Superior temporal gyrus (tissue), 1 donor: ENCODE data around the gene OCRL.
A peak's percentile ranks its signal among the peaks of the same experiment; 100 is the strongest.

Experiments used
- DNase-seq: peaks from one replicate; pipeline ENCODE4 v3.0.0-alpha.2; 2016; ENCODE audit errors: extremely low spot score

The OCRL gene

DNA sequence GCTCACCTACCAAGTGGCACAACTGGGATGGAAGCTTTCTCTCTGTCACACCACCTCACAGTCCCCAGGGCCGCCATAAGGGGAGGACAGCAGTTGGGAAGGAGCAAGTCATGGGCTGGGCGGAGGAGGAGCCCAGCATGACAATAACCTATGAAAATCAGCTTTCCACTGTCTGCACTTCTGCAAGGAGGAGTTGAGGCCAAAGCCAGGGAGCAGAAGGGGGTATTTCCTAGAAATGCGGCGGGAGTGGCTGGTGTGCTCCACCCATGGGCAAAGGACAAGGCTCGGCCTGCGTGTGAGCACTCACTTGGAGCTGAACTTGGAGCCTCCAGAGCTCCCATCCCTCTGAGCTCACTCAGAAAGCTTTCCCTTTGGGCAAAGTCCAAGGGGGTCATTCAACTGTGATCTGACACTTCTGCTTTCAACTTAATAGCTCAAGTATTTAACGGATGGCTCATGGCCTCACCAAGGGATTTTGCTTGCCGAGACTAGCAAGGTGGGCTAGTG, 96.2 kb downstream of the OCRL start:
- no peak for DNase-seq

DNA sequence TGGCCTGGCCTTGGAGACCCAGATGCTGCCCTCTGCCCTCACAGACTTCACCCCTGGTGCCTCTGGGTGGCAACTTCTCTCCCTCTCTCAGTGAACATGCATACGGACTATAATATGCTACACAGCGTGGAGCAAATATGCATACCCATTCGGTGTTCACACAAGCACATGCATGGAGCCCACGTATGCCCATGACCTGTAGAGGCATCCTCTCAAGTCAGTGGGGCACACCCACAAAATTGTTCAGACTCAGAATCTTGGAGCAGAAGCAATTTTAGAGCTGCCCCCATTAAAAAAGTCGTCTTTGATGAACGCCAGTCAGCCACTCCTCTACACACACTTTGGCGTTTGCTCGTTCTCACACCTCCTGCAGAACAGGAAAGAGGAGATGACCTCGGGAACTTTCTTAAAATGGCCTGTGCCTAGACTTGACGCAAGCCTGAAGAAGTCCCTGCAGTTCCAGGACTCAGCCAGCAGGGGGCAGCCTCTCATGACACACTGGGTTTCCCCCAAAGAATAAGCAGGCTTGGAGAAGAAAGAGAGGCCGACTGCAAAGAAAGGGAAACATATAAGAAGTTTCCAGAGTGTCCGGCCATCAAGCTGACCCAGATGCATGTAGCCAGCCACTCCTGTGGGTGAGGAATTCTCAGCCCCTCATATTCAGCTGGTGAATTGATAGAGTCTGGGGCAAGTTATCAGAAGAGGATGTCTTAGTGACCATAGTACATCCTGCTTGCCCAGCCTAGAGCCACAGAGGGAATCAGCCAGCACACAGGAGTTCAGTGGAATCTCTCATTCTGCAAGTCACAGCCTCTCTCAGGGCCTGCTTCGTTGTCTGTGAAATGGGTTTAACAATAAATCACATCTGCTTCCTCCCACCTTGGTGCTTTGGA, 97.4 kb downstream of the OCRL start:
- DNase-seq, result peak; percentile 87

DNA sequence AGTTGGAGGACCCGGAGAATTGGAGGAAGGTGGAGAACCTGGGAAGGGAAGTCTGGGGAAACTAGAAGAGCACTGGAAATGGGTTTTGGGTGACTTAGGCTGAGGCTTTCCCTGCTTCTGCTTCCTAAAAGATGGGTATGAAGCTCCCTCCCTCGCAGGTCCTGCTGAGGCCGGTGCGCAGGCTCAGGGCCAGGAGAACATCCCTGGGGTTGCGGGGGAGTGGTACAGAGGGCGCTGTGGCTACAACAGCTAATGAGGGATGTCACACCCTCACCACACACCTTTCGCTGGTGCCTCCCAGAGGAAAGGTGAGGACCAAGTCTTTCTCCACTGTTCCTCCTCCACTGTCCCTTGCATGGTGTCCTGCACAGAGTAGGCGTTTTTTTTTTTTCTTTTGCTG, 98.9 kb downstream of the OCRL start:
- DNase-seq, result no peak

DNA sequence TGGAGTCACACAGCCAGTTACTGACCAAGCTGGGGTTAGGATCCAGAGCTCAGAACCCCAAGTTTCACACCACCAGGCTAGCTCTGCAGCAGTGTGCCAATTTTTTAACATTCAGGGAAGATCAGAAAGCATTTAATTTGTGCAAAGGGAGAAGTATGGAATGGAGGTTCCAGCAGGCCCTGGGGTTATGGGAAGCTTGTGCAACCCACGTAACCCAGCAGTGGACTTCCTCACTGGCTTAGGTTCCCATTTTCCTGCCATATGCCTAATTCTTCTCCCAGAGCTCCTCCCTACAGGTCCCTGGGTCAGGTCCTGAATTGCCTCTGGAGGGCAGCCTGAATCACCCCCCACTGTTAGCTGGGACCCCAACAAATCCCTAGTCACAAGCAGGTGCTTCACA, 100.7 kb downstream of the OCRL start:
- DNase-seq, result no peak

DNA sequence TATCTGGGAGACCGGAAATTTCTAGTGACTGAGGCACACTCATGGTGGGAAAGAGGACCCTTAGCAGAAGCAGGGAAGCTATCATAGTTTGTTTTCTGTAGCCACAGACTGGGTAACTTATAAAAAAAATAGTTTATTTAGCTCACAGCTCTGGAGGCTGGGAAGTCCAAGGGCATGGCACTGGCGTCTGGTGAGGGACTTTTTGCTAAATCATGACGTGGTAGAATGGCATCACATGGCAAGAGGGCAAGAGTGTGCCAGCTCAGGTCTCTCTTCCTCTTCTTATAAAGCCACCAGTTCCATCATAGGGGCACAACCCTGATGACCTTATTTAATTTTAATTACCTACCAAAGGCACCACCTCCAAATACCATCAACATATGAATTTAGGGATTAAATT, 101.4 kb downstream of the OCRL start:
- DNase-seq, result no peak

DNA sequence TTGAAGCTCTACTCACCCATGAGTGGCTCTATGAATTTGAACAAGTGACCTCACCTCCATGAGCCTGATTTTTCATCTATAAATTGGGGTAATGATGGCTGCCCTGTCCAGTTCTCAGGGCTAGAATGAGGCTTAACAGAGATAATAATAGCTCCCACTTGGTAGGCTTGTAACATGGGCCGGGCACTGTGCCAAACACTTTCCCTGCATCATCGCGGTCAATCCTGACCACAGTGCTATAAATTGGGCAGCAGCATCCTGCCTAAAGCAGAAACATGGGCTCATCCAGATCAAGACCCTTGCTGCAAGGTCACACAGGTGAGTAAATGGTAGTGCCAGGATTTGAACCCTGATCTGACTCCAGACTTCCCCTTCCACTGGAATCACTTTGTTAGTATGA, 101.9 kb downstream of the OCRL start:
- no peak for DNase-seq
